ENCODE data around the gene ASCC3. TPM values are rescaled to one million over a fixed set of nuclear protein-coding genes. Genes with fewer than 3 reads are reported as not detected.

ASCC3 gene
- polyA plus RNA-seq, 1 experiment: 56.0 TPM

GRCh38 chr6:100920028-100920605 is 39.0 kb upstream of the ASCC3 start:
- H3K4me3 ChIP-seq (ENCODE audit: low read depth, low read length): no peak overlapping the region
- DNase-seq (ENCODE audit: low read depth, low spot score): no peak
- no peaks in the 10 kb centered on the region for H3K9me3 ChIP-seq (ENCODE audit: control insufficient read depth, insufficient read depth, low read length)
- ChIA-PET CTCF (no interaction called here), POLR2A (no interaction called here)
- H3K27me3 ChIP-seq (ENCODE audit: control insufficient read depth, insufficient read depth, low read length): no peaks in the 10 kb centered on the region
- H3K27ac ChIP-seq (ENCODE audit: low read depth, low read length): no peak overlapping the region
- TF ChIP-seq, protein P1, sequence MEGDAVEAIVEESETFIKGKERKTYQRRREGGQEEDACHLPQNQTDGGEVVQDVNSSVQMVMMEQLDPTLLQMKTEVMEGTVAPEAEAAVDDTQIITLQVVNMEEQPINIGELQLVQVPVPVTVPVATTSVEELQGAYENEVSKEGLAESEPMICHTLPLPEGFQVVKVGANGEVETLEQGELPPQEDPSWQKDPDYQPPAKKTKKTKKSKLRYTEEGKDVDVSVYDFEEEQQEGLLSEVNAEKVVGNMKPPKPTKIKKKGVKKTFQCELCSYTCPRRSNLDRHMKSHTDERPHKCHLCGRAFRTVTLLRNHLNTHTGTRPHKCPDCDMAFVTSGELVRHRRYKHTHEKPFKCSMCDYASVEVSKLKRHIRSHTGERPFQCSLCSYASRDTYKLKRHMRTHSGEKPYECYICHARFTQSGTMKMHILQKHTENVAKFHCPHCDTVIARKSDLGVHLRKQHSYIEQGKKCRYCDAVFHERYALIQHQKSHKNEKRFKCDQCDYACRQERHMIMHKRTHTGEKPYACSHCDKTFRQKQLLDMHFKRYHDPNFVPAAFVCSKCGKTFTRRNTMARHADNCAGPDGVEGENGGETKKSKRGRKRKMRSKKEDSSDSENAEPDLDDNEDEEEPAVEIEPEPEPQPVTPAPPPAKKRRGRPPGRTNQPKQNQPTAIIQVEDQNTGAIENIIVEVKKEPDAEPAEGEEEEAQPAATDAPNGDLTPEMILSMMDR (IDR thresholded peaks at IDR 0.05; ENCODE audit: low read depth, low read length): no peak

DNA sequence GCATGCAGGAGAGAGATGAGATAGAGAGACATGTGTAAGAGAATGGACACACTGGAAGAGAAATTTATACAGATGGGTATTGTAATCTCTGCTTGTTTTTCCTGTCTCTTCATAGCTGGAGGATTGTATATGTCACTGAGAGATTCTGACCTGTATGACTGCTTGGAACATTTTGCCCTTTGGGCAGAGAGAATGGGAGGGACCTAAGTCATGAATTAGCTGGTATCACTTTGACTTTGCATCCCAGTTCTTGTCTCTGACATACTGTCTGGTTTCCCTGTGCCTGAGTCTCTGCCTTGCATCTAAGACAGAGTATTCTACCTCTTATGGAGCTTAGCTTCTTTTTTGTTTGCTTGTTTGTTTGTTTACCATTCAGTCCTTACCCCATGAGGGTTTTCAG is 37.0 kb upstream of the ASCC3 start:
- Histone ChIP-seq H3K27me3 (ENCODE audit: control insufficient read depth, insufficient read depth, low read length) (no peaks in the 10 kb centered on the region), H3K4me3 (ENCODE audit: low read depth, low read length) (no peak overlapping the region), H3K27ac (ENCODE audit: low read depth, low read length) (no peak overlapping the region), H3K9me3 (ENCODE audit: control insufficient read depth, insufficient read depth, low read length) (no peaks in the 10 kb centered on the region)
- DNase-seq (ENCODE audit: low read depth, low spot score): no peak
- ChIA-PET CTCF (no interaction called here), POLR2A (no interaction called here)
- TF ChIP-seq, protein P1 (IDR thresholded peaks at IDR 0.05; ENCODE audit: low read depth, low read length): no peak

GRCh38 chr6:100915876-100916275 is 34.7 kb upstream of the ASCC3 start:
- TF ChIP-seq, protein P1 (IDR thresholded peaks at IDR 0.05; ENCODE audit: low read depth, low read length): no peak
- no peaks in the 10 kb centered on the region for H3K27me3 ChIP-seq (ENCODE audit: control insufficient read depth, insufficient read depth, low read length)
- no peaks in the 10 kb centered on the region for H3K9me3 ChIP-seq (ENCODE audit: control insufficient read depth, insufficient read depth, low read length)
- no peak overlapping the region for H3K27ac ChIP-seq (ENCODE audit: low read depth, low read length)
- DNase-seq (ENCODE audit: low read depth, low spot score): no peak
- ChIA-PET POLR2A (no interaction called here), CTCF (no interaction called here)
- no peak overlapping the region for H3K4me3 ChIP-seq (ENCODE audit: low read depth, low read length)

- POLR2A ChIA-PET: no interaction called here
- Histone ChIP-seq H3K27ac (ENCODE audit: low read depth, low read length) (no peak overlapping the region), H3K4me3 (ENCODE audit: low read depth, low read length) (peak overlapping the region; percentile 21; the same call in 1 of the 2 replicates), H3K27me3 (ENCODE audit: control insufficient read depth, insufficient read depth, low read length) (no peaks in the 10 kb centered on the region), H3K9me3 (ENCODE audit: control insufficient read depth, insufficient read depth, low read length) (no peaks in the 10 kb centered on the region)
- DNase-seq (ENCODE audit: low read depth, low spot score): no peak
- TF ChIP-seq, protein P1 (IDR thresholded peaks at IDR 0.05; ENCODE audit: low read depth, low read length): no peak
- CTCF ChIA-PET: no interaction called here
Measured at GRCh38 chr6:100913400-100914276, 32.5 kb upstream of the ASCC3 start.

DNA sequence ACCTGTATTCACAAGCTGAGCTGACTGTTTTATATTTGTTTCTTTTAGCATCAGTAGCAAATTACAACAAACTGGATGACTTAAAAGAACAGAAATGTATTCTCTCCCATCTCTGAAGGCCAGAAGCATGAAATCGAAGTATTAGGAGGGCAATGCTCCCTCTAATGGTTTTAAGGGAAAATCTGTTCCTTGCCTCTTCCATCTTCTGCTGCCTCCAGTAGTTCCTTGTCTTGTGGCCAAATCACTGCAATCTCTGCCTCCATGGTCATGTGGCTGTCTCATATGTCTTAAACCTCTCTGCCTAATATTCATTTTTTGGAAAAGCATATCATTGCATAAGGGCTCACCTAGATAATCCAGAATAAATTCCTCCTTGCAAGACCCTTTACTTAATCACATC is 25.2 kb upstream of the ASCC3 start:
- Histone ChIP-seq H3K9me3 (ENCODE audit: control insufficient read depth, insufficient read depth, low read length) (no peaks in the 10 kb centered on the region), H3K4me3 (ENCODE audit: low read depth, low read length) (no peak overlapping the region), H3K27me3 (ENCODE audit: control insufficient read depth, insufficient read depth, low read length) (no peaks in the 10 kb centered on the region), H3K27ac (ENCODE audit: low read depth, low read length) (no peak overlapping the region)
- CTCF ChIA-PET: no interaction called here
- POLR2A ChIA-PET: no interaction called here
- DNase-seq (ENCODE audit: low read depth, low spot score): no peak
- TF ChIP-seq, protein P1 (IDR thresholded peaks at IDR 0.05; ENCODE audit: low read depth, low read length): no peak
